Measurements from ENCODE around the gene UNKL. TPM values are rescaled to one million over a fixed set of nuclear protein-coding genes. Genes with fewer than 3 reads are reported as not detected.

UNKL gene
- total RNA-seq, 2 donors from 2014 or later, result 51.1 to 69.5 TPM

- no peak for ATAC-seq (replicated peaks in 1 of 2)
These were observed 70.9 kb downstream of the UNKL start for GRCh38 chr16:1343428-1344242.

GRCh38 chr16:1342526-1343427, 71.7 kb downstream of the UNKL start:
- H3K27me3 Mint-ChIP-seq (ENCODE audit: low read depth), result no peaks in the 10 kb centered on the region
- H3K27ac Mint-ChIP-seq, result peak overlapping the region; percentile 3
- H3K4me1 Mint-ChIP-seq (ENCODE audit: low read depth), result peaks cover 17% of the 10 kb centered on the region
- H3K9me3 Mint-ChIP-seq, result no peaks in the 10 kb centered on the region
- H3K4me3 Mint-ChIP-seq, result peak overlapping the region; percentile 65 to 79
- no peaks in the 10 kb centered on the region for H3K36me3 Mint-ChIP-seq (ENCODE audit: insufficient read depth in 2 of 2)
- peak; percentile 93 to 95 for ATAC-seq (replicated peaks in 1 of 2)
- peak; percentile 93 to 94 for DNase-seq

More at GRCh38 chr16:1343428-1344242, 70.9 kb downstream of the UNKL start:
- Mint-ChIP-seq H3K27ac (peak overlapping the region; percentile 3), H3K9me3 (no peaks in the 10 kb centered on the region), H3K4me1 (ENCODE audit: low read depth) (peaks cover 17% of the 10 kb centered on the region), H3K36me3 (ENCODE audit: insufficient read depth in 2 of 2) (no peaks in the 10 kb centered on the region), H3K4me3 (peak overlapping the region; percentile 65 to 79), H3K27me3 (ENCODE audit: low read depth) (no peaks in the 10 kb centered on the region)
- DNase-seq, result no peak

GRCh38 chr16:1341495-1342420, 72.7 kb downstream of the UNKL start:
- no peaks in the 10 kb centered on the region for H3K27me3 Mint-ChIP-seq (ENCODE audit: low read depth)

GRCh38 chr16:1340730-1341494, 73.6 kb downstream of the UNKL start:
- H3K4me3 Mint-ChIP-seq, result no peak overlapping the region
- no peaks in the 10 kb centered on the region for H3K36me3 Mint-ChIP-seq (ENCODE audit: insufficient read depth in 2 of 2)
- H3K27me3 Mint-ChIP-seq (ENCODE audit: low read depth), result peaks cover 4% of the 10 kb centered on the region
- H3K4me1 Mint-ChIP-seq (ENCODE audit: low read depth), result peaks cover 20% of the 10 kb centered on the region
- H3K27ac Mint-ChIP-seq, result no peak overlapping the region
- DNase-seq (no peak), ATAC-seq (replicated peaks in 1 of 2) (no peak)
- H3K9me3 Mint-ChIP-seq, result no peaks in the 10 kb centered on the region

More at GRCh38 chr16:1341495-1342420, 72.7 kb downstream of the UNKL start:
- Mint-ChIP-seq H3K27ac (no peak overlapping the region), H3K9me3 (no peaks in the 10 kb centered on the region), H3K4me1 (ENCODE audit: low read depth) (peaks cover 17% of the 10 kb centered on the region), H3K36me3 (ENCODE audit: insufficient read depth in 2 of 2) (no peaks in the 10 kb centered on the region), H3K4me3 (peak overlapping the region; percentile 65 to 79)
- no peak for DNase-seq
- no peak for ATAC-seq (replicated peaks in 1 of 2)

GRCh38 chr16:1338855-1339675, 75.4 kb downstream of the UNKL start:
- no peak for ATAC-seq (replicated peaks in 1 of 2)
- H3K9me3 Mint-ChIP-seq, result no peaks in the 10 kb centered on the region
- no peak overlapping the region for H3K4me3 Mint-ChIP-seq
- H3K27me3 Mint-ChIP-seq (ENCODE audit: low read depth), result peaks cover 20% of the 10 kb centered on the region
- no peak overlapping the region for H3K27ac Mint-ChIP-seq
- H3K36me3 Mint-ChIP-seq (ENCODE audit: insufficient read depth in 2 of 2), result no peaks in the 10 kb centered on the region
- DNase-seq, result no peak
- H3K4me1 Mint-ChIP-seq (ENCODE audit: low read depth), result peaks cover 25% of the 10 kb centered on the region

- peaks cover 22% of the 10 kb centered on the region for H3K4me1 Mint-ChIP-seq (ENCODE audit: low read depth)
- no peak for ATAC-seq (replicated peaks in 1 of 2)
- H3K27me3 Mint-ChIP-seq (ENCODE audit: low read depth), result peaks cover 20% of the 10 kb centered on the region
- DNase-seq, result peak; percentile 35 to 51
- H3K36me3 Mint-ChIP-seq (ENCODE audit: insufficient read depth in 2 of 2), result no peaks in the 10 kb centered on the region
- no peaks in the 10 kb centered on the region for H3K9me3 Mint-ChIP-seq
- H3K27ac Mint-ChIP-seq, result no peak overlapping the region
- no peak overlapping the region for H3K4me3 Mint-ChIP-seq
These were observed 76.3 kb downstream of the UNKL start for GRCh38 chr16:1338119-1338730.

GRCh38 chr16:1337486-1337885, 77.0 kb downstream of the UNKL start:
- ATAC-seq (replicated peaks in 1 of 2), result no peak
- no peak overlapping the region for H3K27ac Mint-ChIP-seq
- H3K27me3 Mint-ChIP-seq (ENCODE audit: low read depth), result peaks cover 25% of the 10 kb centered on the region

GRCh38 chr16:1336619-1337018, 77.9 kb downstream of the UNKL start:
- Mint-ChIP-seq H3K27ac (no peak overlapping the region), H3K9me3 (no peaks in the 10 kb centered on the region), H3K4me3 (no peak overlapping the region), H3K27me3 (ENCODE audit: low read depth) (peaks cover 30% of the 10 kb centered on the region), H3K4me1 (ENCODE audit: low read depth) (peaks cover 16% of the 10 kb centered on the region), H3K36me3 (ENCODE audit: insufficient read depth in 2 of 2) (no peaks in the 10 kb centered on the region)
- no peak for DNase-seq
- ATAC-seq (replicated peaks in 1 of 2), result no peak

More at GRCh38 chr16:1337486-1337885, 77.0 kb downstream of the UNKL start:
- H3K4me1 Mint-ChIP-seq (ENCODE audit: low read depth), result peaks cover 18% of the 10 kb centered on the region
- no peak for DNase-seq
- no peaks in the 10 kb centered on the region for H3K36me3 Mint-ChIP-seq (ENCODE audit: insufficient read depth in 2 of 2)
- no peaks in the 10 kb centered on the region for H3K9me3 Mint-ChIP-seq
- no peak overlapping the region for H3K4me3 Mint-ChIP-seq

GRCh38 chr16:1335996-1336395, 78.5 kb downstream of the UNKL start:
- DNase-seq (no peak), ATAC-seq (replicated peaks in 1 of 2) (no peak)
- peaks cover 22% of the 10 kb centered on the region for H3K4me1 Mint-ChIP-seq (ENCODE audit: low read depth)
- no peaks in the 10 kb centered on the region for H3K9me3 Mint-ChIP-seq
- H3K27ac Mint-ChIP-seq, result no peak overlapping the region
- no peak overlapping the region for H3K4me3 Mint-ChIP-seq
- H3K27me3 Mint-ChIP-seq (ENCODE audit: low read depth), result peaks cover 36% of the 10 kb centered on the region
- no peaks in the 10 kb centered on the region for H3K36me3 Mint-ChIP-seq (ENCODE audit: insufficient read depth in 2 of 2)

- no peak for DNase-seq
- H3K36me3 Mint-ChIP-seq (ENCODE audit: insufficient read depth in 2 of 2), result no peaks in the 10 kb centered on the region
- H3K27ac Mint-ChIP-seq, result no peak overlapping the region
- no peak overlapping the region for H3K4me3 Mint-ChIP-seq
- ATAC-seq (replicated peaks in 1 of 2), result no peak
- H3K27me3 Mint-ChIP-seq (ENCODE audit: low read depth), result peaks cover 36% of the 10 kb centered on the region
- peaks cover 22% of the 10 kb centered on the region for H3K4me1 Mint-ChIP-seq (ENCODE audit: low read depth)
- no peaks in the 10 kb centered on the region for H3K9me3 Mint-ChIP-seq
These were observed 79.1 kb downstream of the UNKL start for GRCh38 chr16:1335211-1335971.

Data from activated T-cell treated with anti-CD3 and anti-CD28 coated beads, Interleukin-2, amount 50 U/mL, for 72 hours (primary cell).